Breast epithelium (tissue), 4 donors: ENCODE data around the gene CREB3L4. TPM values are rescaled to one million over a fixed set of nuclear protein-coding genes. Genes with fewer than 3 reads are reported as not detected.
A peak's percentile ranks its signal among the peaks of the same experiment; 100 is the strongest.

ENCODE experiments used
- DNase-seq, 2 donors: peaks; one replicate each; pipeline ENCODE4 v3.0.0-alpha.2; 2019; ENCODE audit warnings: low spot score in 2 of 2
- H3K27ac ChIP-seq, 2 donors: fragments of 200-600 bp; sonication (generic) in 1 of 2; one replicate each; pipeline ENCODE4 v1.5.1; 2016 to 2019; ENCODE audit warnings: mild to moderate bottlenecking in 1 of 2
- H3K27me3 ChIP-seq, 2 donors: fragments of 200-600 bp; sonication (generic) in 1 of 2; one replicate each; pipeline versions ENCODE4 v1.5.1 to v1.6.0; 2017 to 2019; ENCODE audit warnings: control low read depth in 1 of 2, mild to moderate bottlenecking in 1 of 2
- H3K36me3 ChIP-seq: fragments of 200-600 bp; one replicate; pipeline ENCODE4 v1.5.1; 2019
- H3K4me1 ChIP-seq, 2 donors: fragments of 200-600 bp; sonication (generic); one replicate each; pipeline ENCODE4 v1.5.1; 2016 to 2019; ENCODE audit warnings: control low read depth in 1 of 2
- H3K4me3 ChIP-seq, 3 donors: fragments of 200-600 bp; sonication (generic); 1 replicate in 2 of 3; 2 replicates in 1 of 3; pipeline ENCODE4 v1.5.1; 2016 to 2019; ENCODE audit warnings: mild to moderate bottlenecking in 3 of 3, moderate library complexity in 2 of 3
- H3K9me3 ChIP-seq, 2 donors: fragments of 200-600 bp; sonication (generic) in 1 of 2; one replicate each; pipeline ENCODE4 v1.5.1; 2016 to 2019; ENCODE audit warnings: control low read depth in 1 of 2
- POLR2A ChIP-seq: fragments of 450-650 bp; IDR thresholded peaks from one replicate; pipeline ENCODE4 v1.6.1; 2016; ENCODE audit warnings: antibody characterized with exemption, mild to moderate bottlenecking, moderate library complexity
- POLR2AphosphoS5 ChIP-seq, 3 donors: sonication (generic); formaldehyde crosslinking; IDR thresholded peaks; one replicate each; pipeline ENCODE4 v1.6.1; 2017; ENCODE audit warnings: antibody characterized with exemption in 3 of 3
- intact Hi-C: fragments of 100-400 bp; cut with DNase I; formaldehyde crosslinking; loops from one replicate; pipeline ENCODE4 v1.15.1; 2023; ENCODE audit warnings: low total_unique reads
- total RNA-seq, 3 donors: library from RNA; depleted of rRNA; stranded (reverse); fragments of >200 nt; gene quantifications; one replicate each; pipeline ENCODE4 v1.1.0, GENCODE V29; 2016
- TF ChIP-seq, protein P1 (sequence below), 3 donors: fragments of 450-650 bp; IDR thresholded peaks; one replicate each; pipeline ENCODE4 v1.5.1; 2016 to 2017; ENCODE audit warnings: antibody characterized with exemption in 3 of 3, mild to moderate bottlenecking in 3 of 3, moderate library complexity in 3 of 3

The CREB3L4 gene
- total RNA-seq, 3 donors from 2014 or later, result 10.6 to 80.5 (median 65.2) TPM

GRCh38 chr1:153944005-153944826 lies 23.5 kb upstream of the CREB3L4 start:
- no peaks in the 10 kb centered on the region for H3K9me3 ChIP-seq
- H3K4me3 ChIP-seq, result peak overlapping the region; percentile 92 to 95 (median 94)
- H3K27me3 ChIP-seq, result no peaks in the 10 kb centered on the region
- DNase-seq, result no peak
- peak overlapping the region; percentile 95 to 98 for H3K27ac ChIP-seq
- no peaks in the 10 kb centered on the region for H3K36me3 ChIP-seq
- H3K4me1 ChIP-seq, result no peaks in the 10 kb centered on the region
- no peak for TF ChIP-seq POLR2A
- no peak for TF ChIP-seq POLR2AphosphoS5 (IDR thresholded peaks at IDR 0.05)
- TF ChIP-seq, protein P1, sequence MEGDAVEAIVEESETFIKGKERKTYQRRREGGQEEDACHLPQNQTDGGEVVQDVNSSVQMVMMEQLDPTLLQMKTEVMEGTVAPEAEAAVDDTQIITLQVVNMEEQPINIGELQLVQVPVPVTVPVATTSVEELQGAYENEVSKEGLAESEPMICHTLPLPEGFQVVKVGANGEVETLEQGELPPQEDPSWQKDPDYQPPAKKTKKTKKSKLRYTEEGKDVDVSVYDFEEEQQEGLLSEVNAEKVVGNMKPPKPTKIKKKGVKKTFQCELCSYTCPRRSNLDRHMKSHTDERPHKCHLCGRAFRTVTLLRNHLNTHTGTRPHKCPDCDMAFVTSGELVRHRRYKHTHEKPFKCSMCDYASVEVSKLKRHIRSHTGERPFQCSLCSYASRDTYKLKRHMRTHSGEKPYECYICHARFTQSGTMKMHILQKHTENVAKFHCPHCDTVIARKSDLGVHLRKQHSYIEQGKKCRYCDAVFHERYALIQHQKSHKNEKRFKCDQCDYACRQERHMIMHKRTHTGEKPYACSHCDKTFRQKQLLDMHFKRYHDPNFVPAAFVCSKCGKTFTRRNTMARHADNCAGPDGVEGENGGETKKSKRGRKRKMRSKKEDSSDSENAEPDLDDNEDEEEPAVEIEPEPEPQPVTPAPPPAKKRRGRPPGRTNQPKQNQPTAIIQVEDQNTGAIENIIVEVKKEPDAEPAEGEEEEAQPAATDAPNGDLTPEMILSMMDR (IDR thresholded peaks at IDR 0.05), result no peak
- intact Hi-C loops, result no loop called here

DNA sequence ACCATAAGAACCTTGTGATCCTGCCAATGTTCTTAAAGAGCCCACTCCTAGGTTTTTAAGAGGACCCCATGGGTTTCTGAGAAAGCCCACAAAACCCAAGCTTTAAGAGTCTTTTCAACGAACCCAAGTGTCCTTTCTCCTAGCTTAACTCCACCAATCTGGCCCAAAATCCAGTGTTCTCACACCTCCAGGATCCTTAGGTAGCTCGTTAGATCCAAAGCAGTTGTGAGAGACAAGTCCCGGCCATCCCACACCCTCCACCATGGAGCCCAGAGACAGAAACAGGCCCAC lies 22.9 kb upstream of the CREB3L4 start:
- peak overlapping the region; percentile 92 to 95 (median 94) for H3K4me3 ChIP-seq
- H3K9me3 ChIP-seq, result no peaks in the 10 kb centered on the region
- no peaks in the 10 kb centered on the region for H3K36me3 ChIP-seq
- H3K27ac ChIP-seq, result peak overlapping the region; percentile 95 to 98
- TF ChIP-seq, protein P1 (IDR thresholded peaks at IDR 0.05), result no peak
- TF ChIP-seq POLR2A (no peak), POLR2AphosphoS5 (IDR thresholded peaks at IDR 0.05) (no peak)
- no peak for DNase-seq
- intact Hi-C loops, result no loop called here
- no peaks in the 10 kb centered on the region for H3K4me1 ChIP-seq
- H3K27me3 ChIP-seq, result no peaks in the 10 kb centered on the region

GRCh38 chr1:153945131-153945794 lies 22.4 kb upstream of the CREB3L4 start:
- Histone ChIP-seq H3K36me3 (no peaks in the 10 kb centered on the region), H3K4me1 (no peaks in the 10 kb centered on the region), H3K4me3 (peak overlapping the region; percentile 92 to 95 (median 94)), H3K27me3 (no peaks in the 10 kb centered on the region), H3K27ac (peak overlapping the region; percentile 95 to 98), H3K9me3 (no peaks in the 10 kb centered on the region)
- no peak for TF ChIP-seq POLR2AphosphoS5 (IDR thresholded peaks at IDR 0.05)
- TF ChIP-seq POLR2A, result no peak
- TF ChIP-seq, protein P1 (IDR thresholded peaks at IDR 0.05), result no peak
- no peak for DNase-seq
- intact Hi-C loops, result no loop called here

DNA sequence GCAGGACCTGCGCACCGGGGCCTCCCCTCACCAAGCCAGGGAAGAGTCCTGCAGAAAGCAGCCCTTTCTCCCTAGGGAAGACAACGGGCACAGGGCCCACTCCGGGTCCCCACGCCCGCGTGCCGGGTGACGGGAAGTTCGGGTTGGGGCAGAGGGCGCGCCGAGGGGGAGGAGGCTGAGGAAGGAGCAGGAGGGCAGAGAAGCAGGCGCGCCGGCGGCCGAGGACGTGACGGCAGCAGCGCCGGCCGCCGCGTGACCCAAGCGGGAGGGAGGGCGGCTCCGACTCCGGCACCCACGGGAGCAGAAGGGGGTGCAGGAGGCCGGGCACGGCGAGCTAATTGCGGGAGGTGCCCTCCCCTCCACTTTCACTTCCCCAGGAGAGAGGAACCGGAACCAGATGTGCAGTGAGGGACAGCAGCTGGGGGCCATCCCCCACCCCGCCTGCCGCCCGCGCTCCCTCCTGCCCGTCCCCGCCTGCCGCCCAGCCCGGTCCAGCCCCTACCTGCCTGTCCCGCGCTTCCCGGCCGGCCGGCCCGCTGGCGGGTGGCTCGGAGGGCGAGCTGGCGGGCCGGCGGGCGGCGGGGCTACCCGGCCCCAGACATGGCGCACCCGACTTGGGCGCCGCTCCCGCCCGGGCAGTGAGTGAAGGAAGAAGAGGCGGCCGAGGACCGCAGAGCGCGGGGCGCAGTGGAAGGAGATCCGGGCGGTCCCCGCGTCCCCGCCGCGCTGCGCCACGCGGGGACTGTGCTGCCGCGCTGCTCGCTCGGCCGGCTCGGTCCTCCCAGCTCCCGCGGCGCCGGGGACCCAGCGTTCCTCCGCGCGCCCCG lies 21.7 kb upstream of the CREB3L4 start:
- Histone ChIP-seq H3K27ac (peak overlapping the region; percentile 95 to 98), H3K4me3 (peak overlapping the region; percentile 92 to 95 (median 94)), H3K4me1 (no peaks in the 10 kb centered on the region), H3K36me3 (no peaks in the 10 kb centered on the region), H3K27me3 (no peaks in the 10 kb centered on the region), H3K9me3 (no peaks in the 10 kb centered on the region)
- peak; percentile 52 to 82 (median 78) for TF ChIP-seq POLR2AphosphoS5 (IDR thresholded peaks at IDR 0.05)
- TF ChIP-seq, protein P1 (IDR thresholded peaks at IDR 0.05), result no peak
- peak; percentile 71 to 76 for DNase-seq
- intact Hi-C loops, result no loop called here
